DMS53 (cell line): Measurements from ENCODE around the gene REL.
"Not testable (repeated sequence)": the region's sequence is repeated elsewhere in the genome, so short reads cannot be mapped to it uniquely, and the experiment has no call there.

Experiments
- DNase-seq: peaks from one replicate; lab custom pipeline; 2025; lab: John Stamatoyannopoulos, UW

REL gene

GRCh38 chr2:60867848-60868247 lies 13.5 kb upstream of the REL start:
- no peak for DNase-seq

- DNase-seq = no peak
These were observed 12.6 kb upstream of the REL start for GRCh38 chr2:60868589-60869273.

- no peak for DNase-seq
These were observed 8.9 kb upstream of the REL start for GRCh38 chr2:60872510-60872928.

- DNase-seq = no peak
These were observed 8.0 kb upstream of the REL start for GRCh38 chr2:60873381-60873780.

GRCh38 chr2:60875520-60875919 lies 5.9 kb upstream of the REL start:
- DNase-seq = no peak

- DNase-seq = peak; percentile 75
These were observed 729 bp upstream of the REL start for GRCh38 chr2:60880643-60881046.

- DNase-seq = peak; percentile 48
These were observed 1.8 kb downstream of the REL start for GRCh38 chr2:60882971-60883753.

GRCh38 chr2:60883896-60884295 lies 2.5 kb downstream of the REL start:
- DNase-seq = no peak

- DNase-seq = no peak
These were observed 3.4 kb downstream of the REL start for GRCh38 chr2:60884800-60885199.

- DNase-seq = no peak
These were observed 4.3 kb downstream of the REL start for GRCh38 chr2:60885683-60886082.

GRCh38 chr2:60886991-60887390 lies 5.6 kb downstream of the REL start:
- DNase-seq = no peak

GRCh38 chr2:60888853-60889252 lies 7.5 kb downstream of the REL start:
- no peak for DNase-seq

- not testable (repeated sequence) for DNase-seq
These were observed 8.4 kb downstream of the REL start for GRCh38 chr2:60889581-60890392.

- DNase-seq = no peak
These were observed 9.0 kb downstream of the REL start for GRCh38 chr2:60890393-60890707.

GRCh38 chr2:60891180-60891579 lies 9.8 kb downstream of the REL start:
- no peak for DNase-seq

- DNase-seq = no peak
These were observed 17.2 kb downstream of the REL start for GRCh38 chr2:60898567-60898966.

- DNase-seq = no peak
These were observed 18.0 kb downstream of the REL start for GRCh38 chr2:60899230-60899891.

GRCh38 chr2:60899892-60900249 lies 18.5 kb downstream of the REL start:
- DNase-seq = no peak

GRCh38 chr2:60901296-60901695 lies 19.9 kb downstream of the REL start:
- not testable (repeated sequence) for DNase-seq

- DNase-seq = not testable (repeated sequence)
These were observed 24.5 kb downstream of the REL start for GRCh38 chr2:60905867-60906266.

GRCh38 chr2:60906395-60906794 lies 25.0 kb downstream of the REL start:
- no peak for DNase-seq

- no peak for DNase-seq
These were observed 26.0 kb downstream of the REL start for GRCh38 chr2:60907329-60907728.
